Cardiac septum (tissue), 1 donor: ENCODE results near the gene HYLS1. TPM values are rescaled to one million over a fixed set of nuclear protein-coding genes. Genes with fewer than 3 reads are reported as not detected.

Experiments used
- DNase-seq: peaks from one replicate; pipeline ENCODE4 v3.0.0-alpha.2; 2020; ENCODE audit warnings: low spot score
- intact Hi-C: fragments of 100-400 bp; cut with DNase I; formaldehyde crosslinking; loops from one replicate; pipeline ENCODE4 v1.14.0; 2022
- total RNA-seq: library from RNA; stranded (reverse); fragmentation: NEBNext Ultra II Directional; extraction: Animal tissue kit (Norgen Biotek cat#: 25700); gene quantifications from one replicate; pipeline ENCODE4 v1.2.1, GENCODE V29; 2021
- donor health status: DM: no; HTN: no; CAD: no.

HYLS1 gene
- total RNA-seq, 1 donor from 2014 or later: 2.3 TPM

DNA sequence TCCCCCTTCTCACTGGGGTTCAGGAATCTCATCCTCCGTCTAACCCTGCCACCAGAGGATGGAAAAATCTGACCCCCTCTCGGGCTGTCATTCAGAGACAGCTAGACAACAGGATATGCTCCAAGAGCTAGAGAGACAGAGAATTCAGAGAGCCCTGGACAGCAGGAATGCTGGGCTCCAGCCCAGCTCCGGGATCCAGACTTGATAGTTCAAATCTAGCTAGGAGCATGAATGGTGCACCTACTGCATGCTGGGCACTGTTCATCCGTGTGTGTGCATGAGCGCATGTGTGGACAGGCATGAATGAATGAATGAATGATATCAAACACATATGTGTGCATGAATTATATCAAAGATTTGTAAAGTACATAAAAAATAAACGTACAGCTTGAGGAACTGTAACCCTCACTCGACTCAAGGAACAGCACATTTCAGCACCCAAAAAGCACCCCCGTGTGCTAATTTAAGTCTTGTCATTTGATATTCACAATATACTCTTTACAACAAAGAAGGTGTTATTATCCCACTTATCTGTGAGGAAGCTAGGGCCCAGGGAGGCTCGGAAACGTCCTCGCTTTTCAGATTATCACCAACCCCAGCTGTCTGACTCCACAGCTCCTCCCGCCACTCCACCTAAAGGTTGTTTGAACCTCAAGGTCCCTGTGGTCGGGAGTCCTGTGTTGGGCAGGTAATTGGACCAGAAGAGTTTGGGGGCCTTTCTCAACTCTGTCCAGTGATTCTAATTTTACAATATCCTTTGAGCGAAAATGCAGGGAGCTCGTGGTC is 57.7 kb downstream of the HYLS1 start:
- no peak for DNase-seq

DNA sequence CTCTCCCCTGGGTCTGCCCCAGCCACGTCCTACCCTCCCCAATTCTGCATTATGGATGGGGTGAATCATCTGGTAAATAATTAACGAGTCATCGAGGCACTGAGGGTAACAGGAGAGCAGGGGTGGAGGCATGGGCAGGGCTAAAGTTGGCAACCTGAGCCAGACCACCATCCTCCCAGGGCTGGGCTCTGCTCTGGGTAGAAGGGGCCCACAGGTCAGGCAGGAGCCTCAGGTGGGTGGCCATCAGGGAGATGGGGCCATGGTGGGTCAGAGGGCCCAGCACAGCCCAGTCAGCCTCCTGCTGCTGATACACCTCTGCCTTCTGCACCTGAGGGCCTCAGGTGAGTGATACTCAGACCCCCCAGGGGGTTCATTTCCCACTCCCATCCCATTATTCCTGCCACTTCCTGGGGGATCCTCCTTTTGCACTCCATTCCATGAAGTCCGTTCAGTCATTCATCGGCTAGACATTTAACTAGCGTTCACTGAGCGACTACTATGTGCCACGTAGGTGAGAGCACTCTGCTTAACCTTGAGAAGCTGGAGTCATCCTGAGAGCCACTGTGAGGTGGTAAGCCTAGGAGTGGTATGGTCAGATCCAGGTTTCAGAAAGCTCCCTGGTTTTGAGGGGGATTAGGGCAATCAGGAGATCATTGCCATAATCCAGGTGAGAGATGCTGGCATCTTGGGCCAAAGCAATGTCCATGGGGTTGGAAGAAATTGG is 58.5 kb downstream of the HYLS1 start, which contains the start of gene VSIG10L2:
Gene VSIG10L2 (plus strand): TSS at position 248 of the 724 bp plus-strand sequence. CDS start 12 bp downstream, at position 260.
- no peak for DNase-seq
- intact Hi-C loops: no loop called here

More for the DNA sequence above, 57.7 kb downstream of the HYLS1 start:
- intact Hi-C loops: no loop called here

DNA sequence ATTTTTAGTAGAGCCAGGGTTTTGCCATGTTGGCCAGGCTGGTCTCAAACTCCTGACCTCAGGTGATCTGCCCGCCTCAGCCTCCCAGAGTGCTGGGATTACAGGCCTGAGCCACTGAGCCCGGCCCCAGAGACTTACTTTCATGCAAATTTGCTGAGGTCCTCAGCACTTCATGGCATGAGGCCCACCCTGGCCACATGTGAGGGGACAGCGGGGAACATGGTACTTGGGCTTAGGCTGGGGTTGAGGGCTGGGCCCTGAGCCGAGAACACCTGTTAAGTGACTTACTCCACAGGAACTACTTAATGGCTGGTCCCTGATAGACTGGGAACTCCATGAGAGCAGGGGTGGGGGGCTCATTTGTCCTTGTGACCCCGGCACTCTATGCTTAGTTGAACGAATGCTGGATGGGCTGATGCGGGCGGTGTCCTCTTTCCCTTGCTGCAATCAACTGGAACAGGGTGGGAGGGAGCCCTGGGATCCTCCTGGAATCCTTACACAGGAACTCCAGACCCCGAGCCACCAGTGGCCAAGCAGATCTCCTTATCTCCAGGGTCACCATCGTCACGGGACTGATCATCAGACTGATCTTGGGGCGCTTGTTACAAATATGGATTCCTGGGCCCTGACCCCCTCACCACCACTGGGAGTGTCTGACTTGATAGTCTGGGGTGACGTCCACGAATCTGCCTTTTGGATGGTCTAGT is 59.4 kb downstream of the HYLS1 start:
- peak; percentile 67 for DNase-seq
- intact Hi-C loops: no loop called here

DNA sequence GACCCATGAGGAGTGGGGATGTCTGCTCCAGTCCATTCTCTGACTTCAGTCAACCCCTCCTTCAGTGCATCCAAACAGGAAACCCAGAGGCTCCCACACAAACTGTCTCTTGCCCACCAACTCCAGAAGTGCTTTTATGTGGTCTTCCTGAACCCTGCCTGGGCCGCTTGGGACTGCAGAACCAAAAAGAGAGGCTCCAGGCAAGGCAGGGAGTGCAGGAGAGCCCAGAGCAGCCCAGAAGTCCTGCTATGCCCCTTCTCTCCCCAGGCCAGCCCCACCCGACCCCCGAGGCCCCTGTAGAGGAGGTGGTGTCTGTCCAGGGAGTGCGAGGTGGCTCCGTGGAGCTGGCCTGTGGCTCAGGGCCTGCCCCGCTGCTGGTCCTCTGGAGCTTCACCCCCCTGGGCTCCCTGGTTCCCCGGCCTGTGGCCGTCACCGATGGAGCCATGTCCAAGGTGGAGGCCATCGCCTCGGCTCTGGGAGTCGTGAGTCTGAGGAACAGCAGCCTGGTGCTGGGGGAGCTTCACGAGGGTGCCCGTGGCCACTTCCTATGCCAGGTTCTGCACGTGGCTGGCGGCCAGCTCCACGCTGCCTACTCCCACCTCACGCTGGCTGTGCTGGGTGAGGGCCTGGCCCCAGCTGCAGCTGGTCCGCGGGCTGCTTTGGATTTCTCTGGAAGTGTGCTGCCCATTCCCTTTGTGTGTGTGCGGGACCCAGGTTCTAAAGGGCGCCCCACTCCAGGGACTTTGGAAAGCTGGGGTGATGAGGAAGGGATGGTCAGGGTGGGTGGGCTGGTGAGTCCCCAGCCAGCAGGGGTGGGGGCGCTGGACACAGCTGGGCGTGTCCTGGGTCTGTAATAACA is 60.2 kb downstream of the HYLS1 start:
- DNase-seq: peak; percentile 63
- intact Hi-C loops: no loop called here

DNA sequence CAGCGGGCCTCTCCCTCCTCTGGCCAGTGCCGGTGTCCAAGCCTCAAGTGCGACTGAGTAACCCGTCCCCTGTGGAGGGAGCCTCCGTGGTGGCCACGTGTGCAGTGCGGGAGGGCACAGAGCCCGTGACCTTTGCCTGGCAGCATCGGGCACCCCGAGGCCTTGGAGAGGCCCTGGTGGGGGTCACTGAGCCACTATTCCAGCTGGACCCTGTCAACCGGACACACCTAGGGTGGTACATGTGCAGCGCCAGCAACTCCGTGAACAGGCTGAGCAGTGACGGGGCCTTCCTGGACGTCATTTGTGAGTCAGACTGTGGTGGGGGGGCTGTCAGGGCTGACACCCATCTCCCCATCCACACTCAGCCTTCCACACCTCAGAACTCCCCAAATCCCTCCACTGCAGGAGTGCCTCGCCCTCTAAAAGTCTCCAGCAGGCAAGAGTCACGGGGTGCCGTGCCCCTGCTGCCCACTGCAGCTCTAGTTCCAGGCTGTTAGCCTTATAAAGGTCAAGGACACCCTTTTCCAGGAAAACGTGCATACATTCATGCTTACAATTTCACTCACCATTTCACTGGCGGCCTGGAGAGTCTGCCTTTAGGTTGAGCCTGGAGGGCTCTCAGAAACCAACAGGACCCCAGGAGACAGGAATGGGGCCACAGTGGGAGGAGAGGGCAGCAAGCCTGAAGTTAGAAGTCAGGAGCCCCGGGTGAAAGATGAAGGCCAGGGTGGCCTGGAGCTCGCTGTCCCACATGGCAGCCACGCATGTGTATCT is 61.0 kb downstream of the HYLS1 start:
- intact Hi-C loops: no loop called here
- DNase-seq: peak; percentile 62

DNA sequence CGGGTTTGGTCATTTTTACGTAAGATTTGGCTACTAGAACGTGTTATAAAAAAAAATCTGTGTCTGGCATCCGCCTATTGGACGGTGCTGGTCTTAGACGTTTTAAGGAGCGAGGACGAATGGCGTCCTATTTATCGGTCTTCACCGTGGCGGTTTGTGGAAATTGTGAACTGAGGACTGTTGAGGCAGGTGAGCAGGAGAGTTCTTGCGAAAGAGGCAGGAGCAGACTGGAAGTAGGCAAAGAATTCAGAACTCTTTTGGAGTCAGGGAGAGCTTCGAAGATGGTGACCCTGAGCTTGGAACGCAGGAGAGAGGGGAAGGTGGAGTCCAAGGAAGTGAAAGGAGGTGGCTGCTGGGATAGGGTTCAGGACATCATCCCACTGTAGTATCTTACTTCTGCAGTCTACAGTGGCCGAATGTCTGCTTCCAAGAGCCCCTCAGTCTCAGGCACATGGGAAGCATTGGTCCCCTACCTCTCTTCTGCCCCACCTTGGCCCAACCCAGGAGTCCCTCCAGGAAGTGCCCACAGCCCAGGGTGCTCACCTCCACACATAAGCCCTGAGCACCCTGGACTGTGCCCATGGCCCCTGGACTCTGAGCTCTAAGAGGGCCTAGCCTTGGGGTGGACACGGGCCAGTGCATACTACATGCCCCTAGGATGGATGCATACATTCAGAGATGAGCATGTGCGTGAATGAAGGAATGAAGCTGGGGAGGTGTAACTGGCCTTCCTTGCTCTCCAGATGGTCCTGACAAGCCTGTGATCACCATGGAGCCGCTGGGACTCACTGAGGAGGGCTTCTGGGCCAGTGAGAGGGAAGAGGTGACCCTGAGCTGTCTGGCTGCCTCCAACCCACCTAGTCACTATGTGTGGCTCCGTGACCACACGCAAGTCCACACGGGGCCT is 62.1 kb downstream of the HYLS1 start:
- intact Hi-C loops: no loop called here
- no peak for DNase-seq

DNA sequence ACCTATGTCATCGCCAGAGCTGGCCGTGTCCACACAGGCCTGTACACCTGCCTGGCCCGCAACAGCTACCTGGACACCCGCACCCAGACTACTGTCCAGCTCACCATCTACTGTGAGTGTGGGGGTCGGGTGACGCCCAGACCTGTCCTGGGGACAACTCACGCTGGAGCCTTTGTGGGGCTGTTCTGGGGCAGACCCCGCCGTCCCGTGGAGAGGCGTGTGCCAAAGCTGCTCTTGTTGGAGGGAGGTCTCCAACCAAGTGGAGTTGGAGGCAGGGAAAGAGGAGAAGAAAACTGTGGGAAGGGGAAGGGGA is 62.7 kb downstream of the HYLS1 start:
- no peak for DNase-seq
- intact Hi-C loops: no loop called here

Other genes with a start within 250 kb of the HYLS1 start
- gene ACRV1, start 206.8 kb upstream of the HYLS1 start, total RNA-seq: not detected
- not detected for gene PATE1, start 141.4 kb upstream of the HYLS1 start, total RNA-seq
- not detected for gene PATE2, start 108.8 kb upstream of the HYLS1 start, total RNA-seq
- gene PATE3, start 99.5 kb upstream of the HYLS1 start, total RNA-seq: not detected
- not detected for gene PATE4, start 54.4 kb upstream of the HYLS1 start, total RNA-seq
- 7.1 TPM for gene PUS3, start 15.5 kb downstream of the HYLS1 start, total RNA-seq
- gene DDX25, start 16.8 kb downstream of the HYLS1 start, total RNA-seq: not detected
- not detected for gene VSIG10L2, start 58.4 kb downstream of the HYLS1 start, total RNA-seq
- gene CDON, start 175.2 kb downstream of the HYLS1 start, total RNA-seq: 4.4 TPM